Measurements from ENCODE around the gene NELL1. TPM values are rescaled to one million over a fixed set of nuclear protein-coding genes. Genes with fewer than 3 reads are reported as not detected.

NELL1 gene
- total and polyA plus RNA-seq, 4 donors, result 0.05 to 0.31 (median 0.12) TPM; not detected in 1

DNA sequence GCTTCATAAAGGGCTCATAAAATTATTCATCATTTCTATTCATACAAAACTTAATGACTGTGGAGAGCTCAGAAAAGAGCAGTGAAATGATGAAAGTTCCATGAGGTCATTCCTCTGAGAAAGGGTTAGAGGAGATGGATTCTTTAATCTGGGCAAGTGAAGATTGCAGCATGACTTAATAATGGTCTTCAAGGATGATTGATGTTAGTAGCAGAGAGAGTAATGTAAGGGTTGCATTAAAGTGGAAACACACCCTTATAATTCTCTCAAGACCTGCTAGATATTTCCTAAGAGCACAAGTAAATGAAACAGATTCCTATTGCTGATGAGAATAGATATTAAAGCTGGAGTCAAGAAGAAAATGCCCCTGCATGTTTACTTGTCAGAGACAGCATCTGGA is 811.9 kb downstream of the NELL1 start:
- Histone ChIP-seq H3K27ac (ENCODE audit: low read depth in 1 of 2, low read length in 1 of 2) (no peak overlapping the region), H3K4me1 (ENCODE audit: control insufficient read depth in 5 of 5, insufficient read depth in 5 of 5, low read length in 5 of 5) (no peaks in the 10 kb centered on the region), H3K27me3 (ENCODE audit: control insufficient read depth in 3 of 3, insufficient read depth in 3 of 3, low read length in 2 of 3) (no peaks in the 10 kb centered on the region), H3K4me3 (no peak overlapping the region), H3K9ac (ENCODE audit: insufficient read depth in 1 of 2, low read length in 2 of 2) (no peak overlapping the region), H3K36me3 (ENCODE audit: control insufficient read depth in 4 of 4, insufficient read depth in 4 of 4, low read length in 4 of 4) (no peaks in the 10 kb centered on the region), H3K9me3 (ENCODE audit: control insufficient read depth in 4 of 4, insufficient read depth in 3 of 4, low read length in 3 of 4) (peaks cover 0 to 3% (median 0%) of the 10 kb centered on the region in 4 donors)
- ATAC-seq (ENCODE audit: insufficient read depth, low FRiP score) (no peak), DNase-seq (no peak)
- TF ChIP-seq, protein P1, sequence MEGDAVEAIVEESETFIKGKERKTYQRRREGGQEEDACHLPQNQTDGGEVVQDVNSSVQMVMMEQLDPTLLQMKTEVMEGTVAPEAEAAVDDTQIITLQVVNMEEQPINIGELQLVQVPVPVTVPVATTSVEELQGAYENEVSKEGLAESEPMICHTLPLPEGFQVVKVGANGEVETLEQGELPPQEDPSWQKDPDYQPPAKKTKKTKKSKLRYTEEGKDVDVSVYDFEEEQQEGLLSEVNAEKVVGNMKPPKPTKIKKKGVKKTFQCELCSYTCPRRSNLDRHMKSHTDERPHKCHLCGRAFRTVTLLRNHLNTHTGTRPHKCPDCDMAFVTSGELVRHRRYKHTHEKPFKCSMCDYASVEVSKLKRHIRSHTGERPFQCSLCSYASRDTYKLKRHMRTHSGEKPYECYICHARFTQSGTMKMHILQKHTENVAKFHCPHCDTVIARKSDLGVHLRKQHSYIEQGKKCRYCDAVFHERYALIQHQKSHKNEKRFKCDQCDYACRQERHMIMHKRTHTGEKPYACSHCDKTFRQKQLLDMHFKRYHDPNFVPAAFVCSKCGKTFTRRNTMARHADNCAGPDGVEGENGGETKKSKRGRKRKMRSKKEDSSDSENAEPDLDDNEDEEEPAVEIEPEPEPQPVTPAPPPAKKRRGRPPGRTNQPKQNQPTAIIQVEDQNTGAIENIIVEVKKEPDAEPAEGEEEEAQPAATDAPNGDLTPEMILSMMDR (IDR thresholded peaks at IDR 0.05; ENCODE audit: control extremely low read depth, extremely low read depth), result no peak

DNA sequence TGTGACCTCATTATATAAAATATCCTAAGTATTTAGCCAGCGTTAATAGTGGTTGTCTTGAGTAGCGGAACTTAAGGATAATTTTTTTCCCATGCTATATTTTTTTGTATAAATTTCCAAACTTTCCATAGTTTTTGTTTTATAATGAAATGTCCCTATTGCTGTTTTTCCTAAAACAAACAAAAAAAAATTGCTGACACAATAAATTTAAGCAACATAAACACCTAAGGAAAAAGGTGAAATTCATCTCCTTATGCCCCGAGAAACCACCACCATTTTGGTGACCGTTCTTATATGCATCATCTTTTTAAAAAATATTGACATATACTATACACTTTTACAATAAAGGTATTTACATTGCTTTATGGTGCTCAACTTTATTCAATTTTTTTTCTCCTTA is 814.7 kb downstream of the NELL1 start:
- Histone ChIP-seq H3K9me3 (ENCODE audit: control insufficient read depth in 4 of 4, insufficient read depth in 3 of 4, low read length in 3 of 4) (no peaks in the 10 kb centered on the region), H3K27ac (ENCODE audit: low read depth in 1 of 2, low read length in 1 of 2) (no peak overlapping the region), H3K4me1 (ENCODE audit: control insufficient read depth in 5 of 5, insufficient read depth in 5 of 5, low read length in 5 of 5) (no peaks in the 10 kb centered on the region), H3K4me3 (no peak overlapping the region), H3K27me3 (ENCODE audit: control insufficient read depth in 3 of 3, insufficient read depth in 3 of 3, low read length in 2 of 3) (no peaks in the 10 kb centered on the region), H3K36me3 (ENCODE audit: control insufficient read depth in 4 of 4, insufficient read depth in 4 of 4, low read length in 4 of 4) (no peaks in the 10 kb centered on the region), H3K9ac (ENCODE audit: insufficient read depth in 1 of 2, low read length in 2 of 2) (no peak overlapping the region)
- TF ChIP-seq, protein P1 (IDR thresholded peaks at IDR 0.05; ENCODE audit: control extremely low read depth, extremely low read depth), result no peak
- no peak for DNase-seq
- 94% methylated on average over 4 of the region's 4 CpGs for WGBS, 2 donors
- no peak for ATAC-seq (ENCODE audit: insufficient read depth, low FRiP score)

DNA sequence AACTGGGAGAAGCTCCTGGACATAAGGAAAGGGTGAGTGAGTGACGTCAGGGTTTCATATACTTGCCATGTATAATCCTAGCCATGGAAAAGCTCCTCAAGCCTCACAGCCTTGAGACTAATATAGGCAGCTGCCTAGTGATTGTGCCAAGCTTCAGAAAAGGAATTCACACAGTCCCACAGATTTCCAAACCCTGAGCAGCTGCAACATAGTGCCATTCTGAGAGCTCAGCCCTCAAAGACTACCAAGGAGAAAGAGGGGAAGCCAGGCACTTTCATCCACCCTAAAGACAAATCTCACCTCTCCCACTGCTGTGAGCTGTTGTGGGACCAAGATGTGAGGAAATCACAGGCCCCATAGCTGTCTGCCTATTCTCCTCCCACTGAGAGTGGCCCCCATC is 815.6 kb downstream of the NELL1 start:
- H3K36me3 ChIP-seq (ENCODE audit: control insufficient read depth in 4 of 4, insufficient read depth in 4 of 4, low read length in 4 of 4), result no peaks in the 10 kb centered on the region
- ATAC-seq (ENCODE audit: insufficient read depth, low FRiP score) (no peak), DNase-seq (no peak)
- no peak overlapping the region for H3K9ac ChIP-seq (ENCODE audit: insufficient read depth in 1 of 2, low read length in 2 of 2)
- no peaks in the 10 kb centered on the region for H3K9me3 ChIP-seq (ENCODE audit: control insufficient read depth in 4 of 4, insufficient read depth in 3 of 4, low read length in 3 of 4)
- no peaks in the 10 kb centered on the region for H3K4me1 ChIP-seq (ENCODE audit: control insufficient read depth in 5 of 5, insufficient read depth in 5 of 5, low read length in 5 of 5)
- 88 to 91% methylated on average over 1 of the region's 1 CpG for WGBS, 2 donors
- TF ChIP-seq, protein P1 (IDR thresholded peaks at IDR 0.05; ENCODE audit: control extremely low read depth, extremely low read depth), result no peak
- H3K4me3 ChIP-seq, result no peak overlapping the region
- H3K27ac ChIP-seq (ENCODE audit: low read depth in 1 of 2, low read length in 1 of 2), result no peak overlapping the region
- no peaks in the 10 kb centered on the region for H3K27me3 ChIP-seq (ENCODE audit: control insufficient read depth in 3 of 3, insufficient read depth in 3 of 3, low read length in 2 of 3)

DNA sequence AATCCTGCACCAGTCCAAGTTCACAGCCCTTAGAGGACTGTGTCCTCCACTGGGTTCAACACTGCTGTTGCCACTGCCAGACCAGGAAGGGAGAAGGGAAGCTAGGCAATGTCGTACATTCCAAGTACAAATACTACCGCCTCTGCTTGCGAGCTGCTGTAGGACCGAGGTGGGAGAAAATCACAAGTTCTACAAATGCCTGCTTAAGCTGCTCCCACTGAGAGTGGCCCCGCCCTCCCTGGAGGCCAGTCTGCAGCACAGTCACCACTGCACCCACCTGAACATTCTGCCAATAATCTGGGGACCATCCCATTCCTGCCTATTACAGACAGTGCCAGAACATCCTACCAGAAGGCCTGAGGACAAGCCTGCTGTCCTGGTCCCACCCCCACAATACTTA is 816.0 kb downstream of the NELL1 start:
- H3K9ac ChIP-seq (ENCODE audit: insufficient read depth in 1 of 2, low read length in 2 of 2), result no peak overlapping the region
- H3K4me3 ChIP-seq, result no peak overlapping the region
- H3K36me3 ChIP-seq (ENCODE audit: control insufficient read depth in 4 of 4, insufficient read depth in 4 of 4, low read length in 4 of 4), result no peaks in the 10 kb centered on the region
- no peaks in the 10 kb centered on the region for H3K27me3 ChIP-seq (ENCODE audit: control insufficient read depth in 3 of 3, insufficient read depth in 3 of 3, low read length in 2 of 3)
- TF ChIP-seq, protein P1 (IDR thresholded peaks at IDR 0.05; ENCODE audit: control extremely low read depth, extremely low read depth), result no peak
- ATAC-seq (ENCODE audit: insufficient read depth, low FRiP score) (no peak), DNase-seq (no peak)
- WGBS, 2 donors, result 75 to 76% methylated on average over 5 of the region's 5 CpGs
- no peaks in the 10 kb centered on the region for H3K4me1 ChIP-seq (ENCODE audit: control insufficient read depth in 5 of 5, insufficient read depth in 5 of 5, low read length in 5 of 5)
- no peaks in the 10 kb centered on the region for H3K9me3 ChIP-seq (ENCODE audit: control insufficient read depth in 4 of 4, insufficient read depth in 3 of 4, low read length in 3 of 4)
- H3K27ac ChIP-seq (ENCODE audit: low read depth in 1 of 2, low read length in 1 of 2), result no peak overlapping the region
